BLaER1 (cell line): ENCODE results near the gene URB2.
A peak's percentile ranks its signal among the peaks of the same experiment; 100 is the strongest.

Source experiments
- H3K27ac ChIP-seq: shearing (Covaris generic); formaldehyde crosslinking; 2 replicates; pipeline ENCODE4 v1.8.1; 2022
- H3K27me3 ChIP-seq: shearing (Covaris generic); formaldehyde crosslinking; 2 replicates; pipeline ENCODE4 v1.8.1; 2022
- H3K36me3 ChIP-seq: shearing (Covaris generic); formaldehyde crosslinking; 2 replicates; pipeline ENCODE4 v1.8.1; 2022
- H3K4me1 ChIP-seq: shearing (Covaris generic); formaldehyde crosslinking; 2 replicates; pipeline ENCODE4 v1.8.1; 2022
- H3K4me2 ChIP-seq: shearing (Covaris generic); formaldehyde crosslinking; 2 replicates; pipeline ENCODE4 v1.8.1; 2022
- H3K4me3 ChIP-seq: shearing (Covaris generic); formaldehyde crosslinking; 2 replicates; pipeline ENCODE4 v1.8.1; 2022
- H3K9ac ChIP-seq: shearing (Covaris generic); formaldehyde crosslinking; 2 replicates; pipeline ENCODE4 v1.8.1; 2022
- H3K9me3 ChIP-seq: shearing (Covaris generic); formaldehyde crosslinking; 2 replicates; pipeline ENCODE4 v1.8.1; 2022
- H4K20me1 ChIP-seq: shearing (Covaris generic); formaldehyde crosslinking; 2 replicates; pipeline ENCODE4 v1.8.1; 2022
- Cebpa-rat ChIP-seq: shearing (Covaris generic); IDR thresholded peaks from 2 replicates; pipeline ENCODE4 v1.8.1; 2022

The URB2 gene

DNA sequence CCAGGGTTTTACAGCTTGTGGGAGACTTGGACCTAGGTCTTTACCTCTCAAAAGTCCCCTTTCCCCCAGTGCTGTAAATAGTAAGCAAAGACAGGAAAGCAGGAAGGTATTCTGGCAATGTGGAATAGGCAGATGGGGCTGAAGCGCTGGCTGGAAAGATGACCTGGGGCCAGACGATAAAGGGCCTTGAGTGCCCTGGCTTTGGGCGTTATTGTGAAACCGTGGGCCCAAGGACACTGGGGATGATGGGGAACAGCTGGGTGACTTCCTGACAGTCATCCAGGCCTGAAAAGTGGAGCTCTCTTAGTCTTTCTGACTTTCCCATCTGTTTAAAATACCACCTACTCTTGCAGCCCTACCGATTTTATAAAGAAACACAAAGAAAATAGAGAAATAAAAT is 16.3 kb downstream of the URB2 start:
- Histone ChIP-seq H3K9me3 (no peaks in the 10 kb centered on the region), H3K4me2 (no peak overlapping the region), H3K36me3 (peaks cover 94% of the 10 kb centered on the region), H3K27me3 (no peaks in the 10 kb centered on the region), H3K27ac (0 out of 2 replicates have a peak overlapping the region, but pooled peaks have one; percentile 0), H3K4me1 (peaks cover 42% of the 10 kb centered on the region), H3K9ac (no peak overlapping the region), H3K4me3 (no peak overlapping the region), H4K20me1 (peaks cover 90% of the 10 kb centered on the region)
- no peak for TF ChIP-seq Cebpa-rat

DNA sequence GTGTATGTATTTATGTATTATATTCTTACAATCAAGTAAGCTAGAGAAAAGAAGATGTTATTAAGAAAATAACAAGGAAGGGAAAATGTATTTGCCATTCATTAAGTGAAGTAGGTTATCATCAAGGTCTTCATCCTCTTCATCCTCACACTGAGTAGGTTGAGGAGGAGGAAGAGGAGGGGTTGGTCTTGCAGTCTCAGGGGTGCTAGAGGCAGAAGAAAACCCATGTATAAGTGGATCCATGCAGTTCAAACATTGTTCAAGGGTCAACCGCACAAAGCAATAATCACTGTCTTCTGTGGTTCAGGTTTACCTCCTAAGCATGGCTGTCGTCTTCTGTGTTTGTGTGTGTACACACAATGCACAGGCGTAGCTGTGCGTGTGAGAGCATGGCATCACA is 16.9 kb downstream of the URB2 start:
- no peak for TF ChIP-seq Cebpa-rat
- Histone ChIP-seq H3K4me2 (peak overlapping the region; percentile 52), H3K27ac (no peak overlapping the region)

GRCh38 chr1:229643996-229644745 is 18.1 kb downstream of the URB2 start:
- no peak overlapping the region for H3K9ac ChIP-seq
- no peaks in the 10 kb centered on the region for H3K9me3 ChIP-seq
- peaks cover 94% of the 10 kb centered on the region for H3K36me3 ChIP-seq
- peaks cover 42% of the 10 kb centered on the region for H3K4me1 ChIP-seq
- no peak overlapping the region for H3K4me3 ChIP-seq
- peaks cover 72% of the 10 kb centered on the region for H4K20me1 ChIP-seq
- H3K4me2 ChIP-seq = peak overlapping the region; percentile 52
- H3K27ac ChIP-seq = peak overlapping the region; percentile 10
- TF ChIP-seq Cebpa-rat = no peak
- H3K27me3 ChIP-seq = no peaks in the 10 kb centered on the region

More for the DNA sequence above, 16.9 kb downstream of the URB2 start:
- no peaks in the 10 kb centered on the region for H3K27me3 ChIP-seq
- H3K9me3 ChIP-seq = no peaks in the 10 kb centered on the region
- peaks cover 94% of the 10 kb centered on the region for H3K36me3 ChIP-seq
- H3K4me3 ChIP-seq = no peak overlapping the region
- peaks cover 42% of the 10 kb centered on the region for H3K4me1 ChIP-seq
- peaks cover 84% of the 10 kb centered on the region for H4K20me1 ChIP-seq
- no peak overlapping the region for H3K9ac ChIP-seq

- Histone ChIP-seq H3K27me3 (no peaks in the 10 kb centered on the region), H3K36me3 (peaks cover 97% of the 10 kb centered on the region), H3K27ac (0 out of 2 replicates have a peak overlapping the region, but pooled peaks have one; percentile 24), H3K4me1 (peaks cover 42% of the 10 kb centered on the region), H3K9me3 (no peaks in the 10 kb centered on the region), H3K9ac (no peak overlapping the region), H3K4me3 (no peak overlapping the region), H3K4me2 (peak overlapping the region; percentile 22; the same call in 1 of the 2 replicates), H4K20me1 (peaks cover 59% of the 10 kb centered on the region)
- no peak for TF ChIP-seq Cebpa-rat
Measured at GRCh38 chr1:229645324-229645993, 19.4 kb downstream of the URB2 start.

- Histone ChIP-seq H3K4me2 (no peak overlapping the region), H3K27me3 (no peaks in the 10 kb centered on the region), H3K36me3 (peaks cover 98% of the 10 kb centered on the region), H3K4me1 (peaks cover 23% of the 10 kb centered on the region), H3K9me3 (no peaks in the 10 kb centered on the region), H4K20me1 (peaks cover 30% of the 10 kb centered on the region), H3K9ac (no peak overlapping the region), H3K27ac (no peak overlapping the region), H3K4me3 (no peak overlapping the region)
- no peak for TF ChIP-seq Cebpa-rat
Measured at GRCh38 chr1:229648406-229648805, 22.4 kb downstream of the URB2 start.

GRCh38 chr1:229650045-229650444 is 24.0 kb downstream of the URB2 start:
- H4K20me1 ChIP-seq = peaks cover 13% of the 10 kb centered on the region
- H3K9me3 ChIP-seq = no peaks in the 10 kb centered on the region
- H3K4me3 ChIP-seq = no peak overlapping the region
- H3K4me1 ChIP-seq = peaks cover 7% of the 10 kb centered on the region
- H3K27ac ChIP-seq = no peak overlapping the region
- H3K27me3 ChIP-seq = no peaks in the 10 kb centered on the region
- TF ChIP-seq Cebpa-rat = no peak
- H3K9ac ChIP-seq = no peak overlapping the region
- H3K36me3 ChIP-seq = peaks cover 95% of the 10 kb centered on the region
- no peak overlapping the region for H3K4me2 ChIP-seq

GRCh38 chr1:229651546-229651945 is 25.5 kb downstream of the URB2 start:
- Histone ChIP-seq H3K36me3 (peaks cover 95% of the 10 kb centered on the region), H3K4me3 (no peak overlapping the region), H4K20me1 (no peaks in the 10 kb centered on the region), H3K9me3 (no peaks in the 10 kb centered on the region), H3K9ac (no peak overlapping the region), H3K4me1 (no peaks in the 10 kb centered on the region), H3K27me3 (no peaks in the 10 kb centered on the region), H3K27ac (no peak overlapping the region), H3K4me2 (no peak overlapping the region)
- TF ChIP-seq Cebpa-rat = no peak

- Histone ChIP-seq H3K36me3 (peaks cover 95% of the 10 kb centered on the region), H3K27ac (no peak overlapping the region), H3K9ac (no peak overlapping the region), H3K9me3 (no peaks in the 10 kb centered on the region), H3K4me2 (no peak overlapping the region), H3K4me3 (no peak overlapping the region), H4K20me1 (no peaks in the 10 kb centered on the region), H3K27me3 (no peaks in the 10 kb centered on the region), H3K4me1 (no peaks in the 10 kb centered on the region)
- TF ChIP-seq Cebpa-rat = no peak
Measured at GRCh38 chr1:229653420-229653819, 27.4 kb downstream of the URB2 start.

GRCh38 chr1:229655781-229656180 is 29.7 kb downstream of the URB2 start:
- no peak overlapping the region for H3K27ac ChIP-seq
- no peaks in the 10 kb centered on the region for H3K27me3 ChIP-seq
- H3K36me3 ChIP-seq = peaks cover 87% of the 10 kb centered on the region
- no peak for TF ChIP-seq Cebpa-rat
- no peaks in the 10 kb centered on the region for H3K9me3 ChIP-seq
- H3K4me3 ChIP-seq = no peak overlapping the region
- H3K4me2 ChIP-seq = no peak overlapping the region
- H3K9ac ChIP-seq = no peak overlapping the region
- H3K4me1 ChIP-seq = peaks cover under 1% of the 10 kb centered on the region; the same call in 1 of the 2 replicates
- no peaks in the 10 kb centered on the region for H4K20me1 ChIP-seq
